ENCODE measurements around the gene MAPK9.

GRCh38 chr5:180306796-180307195 lies 14.9 kb upstream of the MAPK9 start:
- TF ChIP-seq EZH2phosphoT487 (conservative IDR thresholded peaks at IDR 0.05; ENCODE audit: low read length) (no peak), CTCF (IDR thresholded peaks at IDR 0.05; ENCODE audit: insufficient read depth, low read length, poor library complexity, severe bottlenecking) (no peak)

Data from SU-DHL-6 (cell line).